GM23338 (cell line): ENCODE results near the gene TJAP1. TPM values are rescaled to one million over a fixed set of nuclear protein-coding genes. Genes with fewer than 3 reads are reported as not detected.
A peak's percentile ranks its signal among the peaks of the same experiment; 100 is the strongest.

ENCODE experiments used
- ATAC-seq: fragments of 200-7000 bp; cut with Tn5 transposase; 3 replicates; pipeline ENCODE4 v1.9.1; 2020
- DNase-seq: peaks from one replicate; pipeline ENCODE4 v3.0.0-alpha.2; 2015; ENCODE audit warnings: low spot score
- H2AFZ ChIP-seq: fragments of 200-600 bp; sonication (generic); 2 replicates; pipeline ENCODE4 v1.8.0; 2016; ENCODE audit warnings: antibody characterized with exemption, mild to moderate bottlenecking, moderate library complexity
- H3F3A ChIP-seq: fragments of 200-600 bp; sonication (generic); replicated peaks from 2 replicates; pipeline ENCODE4 v1.8.0; 2017; ENCODE audit warnings: antibody characterized with exemption, mixed run types, low read depth
- H3K27ac ChIP-seq: fragments of 200-600 bp; sonication (generic); 2 replicates; pipeline ENCODE4 v1.6.1; 2016; ENCODE audit warnings: low read depth
- H3K27me3 ChIP-seq: fragments of 200-600 bp; sonication (generic); 2 replicates; pipeline ENCODE4 v1.8.0; 2016; ENCODE audit warnings: mild to moderate bottlenecking, mixed run types, moderate library complexity; ENCODE audit not compliant: insufficient read depth
- H3K36me3 ChIP-seq: fragments of 200-600 bp; sonication (generic); 2 replicates; pipeline ENCODE4 v1.8.0; 2016; ENCODE audit warnings: mild to moderate bottlenecking; ENCODE audit not compliant: insufficient read depth
- H3K4me1 ChIP-seq: fragments of 200-600 bp; sonication (generic); 2 replicates; pipeline ENCODE4 v1.8.0; 2016; ENCODE audit warnings: mild to moderate bottlenecking, moderate library complexity; ENCODE audit not compliant: insufficient read depth
- H3K4me2 ChIP-seq: fragments of 200-600 bp; sonication (generic); 2 replicates; pipeline ENCODE4 v1.7.1; 2017; ENCODE audit warnings: mixed run types
- H3K4me3 ChIP-seq: fragments of 200-600 bp; sonication (generic); 2 replicates; pipeline ENCODE4 v1.6.1; 2016; ENCODE audit warnings: mixed run types
- H3K79me2 ChIP-seq: fragments of 200-600 bp; sonication (generic); replicated peaks from 2 replicates; pipeline ENCODE4 v1.8.0; 2017; ENCODE audit warnings: mild to moderate bottlenecking; ENCODE audit not compliant: insufficient read depth
- H3K9me2 ChIP-seq: fragments of 200-600 bp; sonication (generic); 2 replicates; pipeline ENCODE4 v1.8.0; 2017; ENCODE audit not compliant: insufficient read depth
- H4K20me1 ChIP-seq: fragments of 200-600 bp; sonication (generic); replicated peaks from 2 replicates; pipeline ENCODE4 v1.8.0; 2017; ENCODE audit warnings: mild to moderate bottlenecking; ENCODE audit not compliant: insufficient read depth
- H3K27ac Mint-ChIP-seq: 2 replicates; pipeline ENCODE4 v1.8.0; 2020; ENCODE audit warnings: inconsistent platforms, mild to moderate bottlenecking, moderate library complexity, mixed read lengths
- H3K27me3 Mint-ChIP-seq: 3 replicates; pipeline ENCODE4 v1.8.0; 2022; ENCODE audit warnings: low read depth, mild to moderate bottlenecking, moderate library complexity, mixed read lengths, inconsistent platforms; ENCODE audit not compliant: insufficient read depth, poor library complexity
- H3K36me3 Mint-ChIP-seq: 3 replicates; pipeline ENCODE4 v1.8.0; 2021; ENCODE audit warnings: low read depth, mild to moderate bottlenecking, inconsistent platforms, moderate library complexity, mixed read lengths
- H3K4me1 Mint-ChIP-seq: 3 replicates; pipeline ENCODE4 v1.8.0; 2020; ENCODE audit warnings: mild to moderate bottlenecking, inconsistent platforms, mixed read lengths
- H3K4me3 Mint-ChIP-seq: 3 replicates; pipeline ENCODE4 v1.8.0; 2021; ENCODE audit warnings: moderate library complexity, mild to moderate bottlenecking, inconsistent platforms, mixed read lengths
- H3K9me3 Mint-ChIP-seq: 3 replicates; pipeline ENCODE4 v1.8.0; 2020; ENCODE audit warnings: moderate library complexity, mild to moderate bottlenecking, inconsistent platforms, mixed read lengths
- CTCF ChIP-seq, 2 experiments: fragments of 200-600 bp in 1 of 2; sonication (generic) in 1 of 2; conservative IDR thresholded peaks; 2 replicates each; pipeline versions ENCODE4 v1.5.1 to v1.6.1; 2016 to 2017; ENCODE audit warnings: antibody characterized with exemption in 2 of 2, low read depth in 2 of 2, mild to moderate bottlenecking in 2 of 2, moderate library complexity in 1 of 2
- EZH2 ChIP-seq: fragments of 200-600 bp; sonication (generic); IDR thresholded peaks from one replicate; pipeline ENCODE4 v1.8.0; 2017; ENCODE audit warnings: antibody characterized with exemption, mild to moderate bottlenecking, low read depth; ENCODE audit not compliant: unreplicated experiment
- EZH2phosphoT487 ChIP-seq: fragments of 200-600 bp; sonication (generic); IDR thresholded peaks from one replicate; pipeline ENCODE4 v1.8.1; 2018; ENCODE audit warnings: antibody characterized with exemption; ENCODE audit not compliant: unreplicated experiment
- JUNB ChIP-seq: IDR thresholded peaks from one replicate; pipeline ENCODE4 v1.6.1; 2016; ENCODE audit warnings: antibody characterized with exemption; ENCODE audit not compliant: unreplicated experiment
- NANOG ChIP-seq: IDR thresholded peaks from 2 replicates; pipeline ENCODE4 v1.6.1; 2016; ENCODE audit warnings: antibody characterized with exemption, borderline replicate concordance
- REST ChIP-seq: IDR thresholded peaks from one replicate; pipeline ENCODE4 v1.6.1; 2018; ENCODE audit warnings: antibody characterized with exemption; ENCODE audit not compliant: unreplicated experiment
- STAT1 ChIP-seq: IDR thresholded peaks from one replicate; pipeline ENCODE4 v1.6.1; 2016; ENCODE audit warnings: antibody characterized with exemption; ENCODE audit not compliant: unreplicated experiment
- ZNF114 ChIP-seq: fragments of 250-450 bp; sonication (Bioruptor Pico); IDR thresholded peaks from 2 replicates; pipeline ENCODE4 v1.5.0; 2020; ENCODE audit warnings: mild to moderate bottlenecking, moderate library complexity
- ZNF462 ChIP-seq: fragments of 250-450 bp; sonication (Bioruptor Pico); IDR thresholded peaks from 2 replicates; pipeline ENCODE4 v1.5.0; 2020; ENCODE audit warnings: mild to moderate bottlenecking, moderate library complexity
- polyA plus RNA-seq: library from polyadenylated mRNA; unstranded; fragments of >200 nt; fragmentation: Nextera tagmentation; extraction: Ambion mirVana; gene quantifications from 2 replicates; pipeline ENCODE4 v1.2.1, GENCODE V29; 2016
- total RNA-seq: library from RNA; depleted of rRNA; stranded (reverse); fragments of >200 nt; shearing (Covaris generic); gene quantifications from 2 replicates; pipeline ENCODE4 v1.2.3, GENCODE V29; 2014

The TJAP1 gene
- total and polyA plus RNA-seq, 2 experiments from 2014 or later, result 17.6 to 34.3 TPM

- peaks cover 42% of the 10 kb centered on the region for H3K27me3 ChIP-seq
- H3K27me3 Mint-ChIP-seq, result peaks cover 43% of the 10 kb centered on the region
- H3K4me3 ChIP-seq, result peak within 1 kb of the TSS; percentile 76
- H3K36me3 ChIP-seq, result no peaks in the 10 kb centered on the region
- H3K4me3 Mint-ChIP-seq, result peak within 1 kb of the TSS; percentile 75
- H3K36me3 Mint-ChIP-seq, result peaks cover 2% of the 10 kb centered on the region; the same call in 2 of the 3 replicates
- no peak within 1 kb of the TSS for H3K27ac ChIP-seq
- 0 out of 2 replicates have a peak, but pooled peaks cover 7% of the 10 kb centered on the region for H3F3A ChIP-seq
- peak; percentile 57 for DNase-seq
- H4K20me1 ChIP-seq, result peaks cover 4% of the 10 kb centered on the region
- TF ChIP-seq STAT1 (no peak), REST (no peak), EZH2 (peak; percentile 50), ZNF462 (CRISPR knock-in tag) (no peak), NANOG (no peak), EZH2phosphoT487 (no peak), JUNB (no peak), CTCF (conservative IDR thresholded peaks at IDR 0.05; ENCODE audit: low read depth in 2 of 2) (no peak; a peak in 1 of 4 replicates), ZNF114 (no peak)
- no peaks in the 10 kb centered on the region for H3K79me2 ChIP-seq
- ATAC-seq, result peak; percentile 9
- H3K4me2 ChIP-seq, result peak within 1 kb of the TSS; percentile 97
- peaks cover 3% of the 10 kb centered on the region; the same call in 2 of the 3 replicates for H3K9me3 Mint-ChIP-seq
- H2AFZ ChIP-seq, result peak within 1 kb of the TSS; percentile 74
- no peaks in the 10 kb centered on the region for H3K4me1 ChIP-seq
- no peaks in the 10 kb centered on the region for H3K9me2 ChIP-seq
- no peak within 1 kb of the TSS for H3K27ac Mint-ChIP-seq
- H3K4me1 Mint-ChIP-seq, result peaks cover 11% of the 10 kb centered on the region
Measured at GRCh38 chr6:43455531-43456428, 21.6 kb upstream of the TJAP1 start, which contains the start of gene DLK2. Gene DLK2, minus strand, starts transcription at chr6:43455548. Its CDS starts 723 bp downstream, at chr6:43454825.
